ENCODE measurements around the gene PLEKHH1. TPM values are rescaled to one million over a fixed set of nuclear protein-coding genes. Genes with fewer than 3 reads are reported as not detected.

The PLEKHH1 gene
- total and polyA plus RNA-seq, 2 of the 8 experiments (the other 6 are each of a cell fraction or from before 2014, with no cell fraction given): 28.3 to 33.3 TPM

DNA sequence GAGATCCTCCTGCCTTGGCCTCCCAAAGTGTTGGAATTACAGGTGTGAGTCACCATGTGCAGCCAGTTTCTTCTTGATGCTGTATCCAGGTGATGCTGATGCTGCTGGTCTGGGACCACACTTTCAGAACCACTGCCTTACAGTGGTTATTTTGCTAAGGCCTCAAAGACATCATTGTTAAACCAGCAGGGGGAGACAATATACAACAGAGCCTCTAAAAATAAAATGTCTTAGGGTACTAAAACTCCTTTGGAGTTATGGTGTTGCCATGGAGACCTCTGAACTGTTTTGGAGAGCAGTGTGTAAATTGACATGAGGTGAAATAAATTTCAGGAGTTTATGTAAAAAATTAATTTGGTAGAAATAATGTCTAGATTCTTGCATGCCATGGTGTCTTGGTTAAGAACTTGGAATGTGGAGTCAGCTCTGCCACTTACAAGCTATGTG, 85.5 kb downstream of the PLEKHH1 start:
- Histone ChIP-seq H3K79me2 (ENCODE audit: control insufficient read depth in 1 of 2, insufficient read depth in 2 of 2, low read length in 2 of 2) (no peaks in the 10 kb centered on the region), H4K5ac (ENCODE audit: insufficient read length, low read depth, low read length) (no peak overlapping the region), H2BK12ac (ENCODE audit: low read depth, low read length) (no peak overlapping the region), H4K8ac (ENCODE audit: extremely low read depth, insufficient read depth, low read length) (no peak overlapping the region), H3K4me3 (ENCODE audit: extremely low read depth in 1 of 4, insufficient read depth in 2 of 4, low read depth in 3 of 4, low read length in 4 of 4) (no peak overlapping the region), H3K14ac (ENCODE audit: insufficient read length) (no peak overlapping the region), H3K27me3 (replicated peaks in 1 of 4; ENCODE audit: control insufficient read depth in 3 of 4, extremely low read depth in 1 of 4, insufficient read depth in 3 of 4, low read length in 3 of 4) (peaks cover 0 to 11% (median 2%) of the 10 kb centered on the region in 4 experiments; a peak in 5 of 7 replicates), H2BK20ac (ENCODE audit: low read length) (no peak overlapping the region), H3K4me1 (replicated peaks in 1 of 4; ENCODE audit: control insufficient read depth in 3 of 4, insufficient read depth in 4 of 4, low read length in 3 of 4) (peaks cover 0 to 6% (median 5%) of the 10 kb centered on the region in 4 experiments; a peak in 5 of 7 replicates), H2AK5ac (ENCODE audit: low read depth, low read length) (no peak overlapping the region), H4K20me1 (replicated peaks in 1 of 2; ENCODE audit: control insufficient read depth in 1 of 2, insufficient read depth in 2 of 2, low read length in 2 of 2) (no peaks in the 10 kb centered on the region), H3K18ac (ENCODE audit: extremely low read depth, low read length) (no peak overlapping the region), H3K4ac (replicated peaks; ENCODE audit: insufficient read length, low read depth, low read length) (no peak overlapping the region), H2AFZ (ENCODE audit: low read length) (no peak overlapping the region), H3K4me2 (ENCODE audit: insufficient read depth in 1 of 2, low read depth in 2 of 2, low read length in 2 of 2) (no peak overlapping the region; a peak in 1 of 4 replicates), H2BK5ac (ENCODE audit: low read depth, low read length) (no peak overlapping the region), H3K9me3 (ENCODE audit: insufficient read depth in 2 of 2, low read depth in 1 of 2, low read length in 1 of 2) (no peaks in the 10 kb centered on the region), H4K91ac (replicated peaks; ENCODE audit: insufficient read length, low read length) (no peak overlapping the region), H3K79me1 (ENCODE audit: low read depth, low read length) (no peaks in the 10 kb centered on the region), H3K56ac (replicated peaks; ENCODE audit: insufficient read length, low read depth, low read length) (no peak overlapping the region), H3K23me2 (ENCODE audit: low read depth, low read length) (peaks cover 6% of the 10 kb centered on the region; the same call in 1 of the 2 replicates), H2BK15ac (ENCODE audit: low read length) (no peak overlapping the region), H3K36me3 (ENCODE audit: control insufficient read depth in 2 of 4, insufficient read depth in 4 of 4, low read length in 3 of 4) (no peaks in the 10 kb centered on the region), H3K9ac (replicated peaks in 1 of 4; ENCODE audit: extremely low read depth in 1 of 4, low read depth in 3 of 4, low read length in 3 of 4) (no peak overlapping the region), H3K23ac (ENCODE audit: insufficient read length) (no peak overlapping the region), H2BK120ac (replicated peaks; ENCODE audit: low read depth, low read length) (no peak overlapping the region), H3K27ac (ENCODE audit: low read depth, low read length) (no peak overlapping the region)
- ChIA-PET POLR2A (ENCODE audit: partially characterized antibody) (interaction anchor here (0.9 to 3.0 kb wide), 7 partner anchors 15 to 86 kb away, joined by 3 to 16 read pairs (median 4); partner anchors contain the start of genes PIGH and VTI1B), CTCF (ENCODE audit: partially characterized antibody) (interaction anchor here (0.6 to 4.9 kb wide), 33 partner anchors 9 to 197 kb away, joined by 3 to 27 read pairs (median 4); partner anchors contain the start of genes PIGH and VTI1B)
- DNase-seq (ENCODE audit: low read depth in 1 of 2, low spot score in 2 of 2) (no peak), FAIRE-seq (peak; percentile 19)
- TF ChIP-seq, protein P1, sequence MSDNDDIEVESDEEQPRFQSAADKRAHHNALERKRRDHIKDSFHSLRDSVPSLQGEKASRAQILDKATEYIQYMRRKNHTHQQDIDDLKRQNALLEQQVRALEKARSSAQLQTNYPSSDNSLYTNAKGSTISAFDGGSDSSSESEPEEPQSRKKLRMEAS (IDR thresholded peaks at IDR 0.05): no peak
- no peak for TF ChIP-seq NRF1 (IDR thresholded peaks at IDR 0.05; ENCODE audit: low read depth, low read length)
- TF ChIP-seq SIRT6 (IDR thresholded peaks at IDR 0.05; ENCODE audit: low read length): no peak
- no peak for TF ChIP-seq RBBP5 (IDR thresholded peaks at IDR 0.05; ENCODE audit: borderline replicate concordance, low read depth, low read length)
- TF ChIP-seq SP1 (IDR thresholded peaks at IDR 0.05; ENCODE audit: low read depth, low read length): no peak
- TF ChIP-seq ZNF274 (IDR thresholded peaks at IDR 0.05; ENCODE audit: borderline replicate concordance, extremely low read depth, low read length): no peak
- no peak for TF ChIP-seq RNF2 (IDR thresholded peaks at IDR 0.05; ENCODE audit: borderline replicate concordance, low read depth, low read length, missing control alignments, poor library complexity, severe bottlenecking)
- peak in 2 of 3 experiments; percentile 49 to 56; a peak in 3 of 4 replicates for TF ChIP-seq CTCF (IDR thresholded peaks at IDR 0.05; ENCODE audit: control extremely low read depth in 1 of 3, insufficient read depth in 1 of 3, low read depth in 1 of 3, low read length in 3 of 3)
- 0 out of 4 replicates have a peak, but pooled peaks of 1 of the 2 experiments have one; percentile 19 for TF ChIP-seq SIN3A (conservative IDR thresholded peaks at IDR 0.05 in 1 of 2, IDR thresholded peaks at IDR 0.05 in 1 of 2; ENCODE audit: low read depth in 1 of 2, low read length in 2 of 2)
- TF ChIP-seq RAD21 (IDR thresholded peaks at IDR 0.05 in 1 of 2, conservative IDR thresholded peaks at IDR 0.05 in 1 of 2; ENCODE audit: low read depth in 2 of 2, low read length in 2 of 2): peak; percentile 58 to 64
